ENCODE measurements around the gene CBX8.
"Not testable (repeated sequence)": the region's sequence is repeated elsewhere in the genome, so short reads cannot be mapped to it uniquely, and the experiment has no call there.

Gene CBX8

GRCh38 chr17:79781736-79782575, 14.9 kb downstream of the CBX8 start:
- DNase-seq (ENCODE audit: extremely low read depth in 1 of 2, low read depth in 1 of 2) = no peak

GRCh38 chr17:79781012-79781650, 15.7 kb downstream of the CBX8 start:
- no peak for DNase-seq (ENCODE audit: extremely low read depth in 1 of 2, low read depth in 1 of 2)

DNA sequence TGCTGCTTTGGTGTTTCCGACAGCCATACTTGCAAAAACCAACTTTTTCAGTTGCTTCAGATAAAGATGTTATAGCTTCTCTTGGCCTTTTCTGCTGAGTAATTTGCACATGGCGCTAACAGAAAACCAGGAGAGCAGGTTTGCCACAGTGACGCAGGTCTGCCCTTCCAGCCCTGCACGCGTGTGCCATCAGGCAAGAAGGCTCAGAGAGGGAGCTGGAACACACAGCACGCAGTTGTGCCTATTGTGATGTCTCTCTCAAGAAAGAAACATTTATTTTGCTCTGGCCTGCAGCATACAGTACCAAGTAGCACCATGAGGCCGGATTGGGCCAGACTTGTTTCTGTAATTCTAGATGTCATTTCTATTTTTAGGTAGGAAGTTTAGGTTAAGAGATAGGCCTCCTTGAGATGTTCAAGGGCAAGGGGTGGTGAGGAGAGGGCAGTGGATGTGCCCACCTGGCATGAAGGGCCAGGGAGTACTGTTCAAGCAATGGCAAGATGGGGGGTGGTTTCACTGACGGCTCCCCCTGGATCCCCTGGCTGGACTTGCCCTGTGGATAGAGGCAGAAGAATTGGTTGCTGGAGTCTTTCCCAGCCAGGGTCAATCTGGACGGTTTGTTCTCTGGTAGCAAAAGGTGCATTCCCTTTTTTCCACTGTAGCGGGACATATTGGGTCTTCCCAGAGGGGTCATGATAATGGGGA, 17.1 kb downstream of the CBX8 start:
- DNase-seq (ENCODE audit: extremely low read depth in 1 of 2, low read depth in 1 of 2) = no peak

DNA sequence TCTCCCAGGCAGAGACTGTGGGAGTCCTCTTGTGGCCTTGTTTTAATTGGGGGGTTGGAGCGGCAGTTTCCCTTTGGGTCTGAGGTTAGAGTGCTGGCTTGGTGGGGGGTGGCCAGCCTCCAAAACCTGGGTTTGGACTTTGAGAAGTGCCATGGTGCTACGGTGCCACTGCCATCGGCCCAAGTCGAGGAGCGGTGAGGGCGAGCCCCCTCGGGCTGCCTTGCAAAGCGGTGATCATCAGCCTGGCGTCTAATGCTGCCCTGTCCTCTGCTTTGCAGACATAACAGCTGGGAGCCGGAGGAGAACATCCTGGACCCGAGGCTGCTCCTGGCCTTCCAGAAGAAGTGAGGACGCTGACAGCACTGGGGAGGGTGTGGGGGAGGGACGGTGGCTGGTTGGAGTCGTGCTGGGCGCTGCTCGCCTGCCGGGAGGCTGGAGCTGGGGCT, 17.8 kb downstream of the CBX8 start:
- DNase-seq (ENCODE audit: extremely low read depth in 1 of 2, low read depth in 1 of 2) = no peak

DNA sequence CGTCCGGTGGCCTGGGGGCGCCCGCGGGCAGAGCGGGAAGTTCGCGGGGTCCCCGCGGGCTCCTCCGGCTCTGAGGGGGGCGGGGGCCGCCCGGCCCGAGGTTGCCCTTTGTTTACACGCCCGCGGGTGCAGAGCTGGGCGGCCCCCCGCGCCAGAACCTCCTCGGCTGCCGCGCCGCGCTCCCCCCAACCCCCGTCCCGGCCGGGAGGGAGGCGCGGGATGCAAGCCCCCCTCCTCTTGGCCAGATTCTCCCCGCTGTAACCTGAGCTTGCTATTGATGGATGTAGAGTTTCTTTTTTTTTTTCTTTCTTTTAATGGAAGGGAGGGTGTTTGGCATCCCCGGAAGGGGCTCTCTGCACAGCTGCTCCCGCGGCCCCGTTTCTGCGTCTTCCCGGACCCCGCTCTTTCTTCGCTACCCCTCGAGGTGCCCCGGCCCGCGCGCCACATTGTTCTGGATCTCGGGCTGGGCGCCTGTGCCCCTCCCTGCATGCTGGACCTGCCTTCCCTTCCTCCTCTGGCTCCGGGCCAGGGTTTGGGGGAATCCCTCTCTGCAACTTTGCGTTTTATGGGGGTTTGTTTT, 18.3 kb downstream of the CBX8 start:
- DNase-seq (ENCODE audit: extremely low read depth in 1 of 2, low read depth in 1 of 2) = no peak

DNA sequence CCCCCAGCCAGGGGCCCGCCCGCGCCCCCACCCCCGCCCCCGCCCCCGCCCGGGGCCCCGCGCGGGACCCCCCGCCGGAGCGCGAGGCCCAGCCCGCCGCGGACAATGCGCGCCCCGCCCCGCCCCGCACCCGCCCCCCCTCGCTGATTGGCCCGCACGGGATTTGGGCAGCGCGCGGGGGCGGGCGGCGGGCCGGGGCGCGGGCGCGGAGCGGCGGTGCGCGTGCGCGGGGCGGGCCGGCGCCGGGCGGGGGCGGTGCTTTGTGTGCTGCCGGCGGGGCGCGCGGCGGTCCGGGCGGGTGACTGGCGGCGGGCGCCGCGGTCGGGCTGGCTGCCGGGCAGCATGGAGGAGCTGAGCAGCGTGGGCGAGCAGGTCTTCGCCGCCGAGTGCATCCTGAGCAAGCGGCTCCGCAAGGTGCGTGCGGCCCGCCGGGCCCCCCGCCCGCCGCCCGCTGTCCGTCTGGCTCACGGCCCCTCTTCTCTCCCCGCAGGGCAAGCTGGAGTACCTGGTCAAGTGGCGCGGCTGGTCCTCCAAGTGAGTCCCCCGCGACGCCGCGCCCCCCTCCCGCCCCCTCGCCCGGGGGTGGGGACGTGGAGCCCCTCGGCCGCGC, 18.9 kb downstream of the CBX8 start, which contains the start of gene CBX2:
Gene CBX2, plus strand, starts transcription at position 255 of the 610 bp plus-strand sequence. Its CDS starts 88 bp downstream, at position 343.
- DNase-seq (ENCODE audit: extremely low read depth in 1 of 2, low read depth in 1 of 2) = peak; percentile 58 to 66

DNA sequence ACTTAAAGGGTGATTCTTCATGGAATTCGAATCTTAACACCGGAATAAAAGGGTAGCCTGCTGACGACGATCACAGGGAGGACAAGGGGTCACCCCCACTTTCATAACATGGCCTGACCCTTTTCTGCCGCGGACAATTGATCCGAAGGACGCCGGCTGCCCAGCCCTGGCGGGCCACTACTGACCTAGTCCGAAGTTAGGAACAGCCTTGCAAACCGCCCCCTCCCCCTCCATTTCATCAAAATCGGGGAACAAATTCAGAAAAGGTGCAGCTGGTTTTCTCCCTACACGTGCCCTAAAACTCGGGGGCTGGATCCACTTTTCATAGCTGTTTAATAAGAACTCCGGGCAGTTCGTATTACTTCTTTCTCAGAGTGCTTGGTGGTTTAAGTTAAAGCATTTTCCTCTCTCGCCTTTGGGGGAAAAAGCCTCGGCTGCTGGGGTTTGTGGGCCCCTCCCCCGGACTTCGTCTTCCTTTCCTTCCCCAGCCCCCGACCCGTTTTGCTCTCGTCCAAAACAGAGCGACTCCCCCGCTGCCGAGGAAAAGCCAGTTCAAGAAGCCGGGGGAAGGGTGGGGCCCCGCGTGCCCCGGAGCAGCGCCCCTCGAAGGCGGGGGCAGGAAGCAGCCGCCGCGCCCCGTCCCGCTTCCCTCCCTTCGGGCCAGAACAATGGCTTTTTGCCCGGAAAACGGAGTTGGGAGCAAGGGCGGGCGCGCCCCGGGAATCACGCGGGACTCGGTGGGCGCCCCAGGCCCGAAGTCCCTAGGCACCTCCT, 19.6 kb downstream of the CBX8 start:
- DNase-seq (ENCODE audit: extremely low read depth in 1 of 2, low read depth in 1 of 2) = no peak

DNA sequence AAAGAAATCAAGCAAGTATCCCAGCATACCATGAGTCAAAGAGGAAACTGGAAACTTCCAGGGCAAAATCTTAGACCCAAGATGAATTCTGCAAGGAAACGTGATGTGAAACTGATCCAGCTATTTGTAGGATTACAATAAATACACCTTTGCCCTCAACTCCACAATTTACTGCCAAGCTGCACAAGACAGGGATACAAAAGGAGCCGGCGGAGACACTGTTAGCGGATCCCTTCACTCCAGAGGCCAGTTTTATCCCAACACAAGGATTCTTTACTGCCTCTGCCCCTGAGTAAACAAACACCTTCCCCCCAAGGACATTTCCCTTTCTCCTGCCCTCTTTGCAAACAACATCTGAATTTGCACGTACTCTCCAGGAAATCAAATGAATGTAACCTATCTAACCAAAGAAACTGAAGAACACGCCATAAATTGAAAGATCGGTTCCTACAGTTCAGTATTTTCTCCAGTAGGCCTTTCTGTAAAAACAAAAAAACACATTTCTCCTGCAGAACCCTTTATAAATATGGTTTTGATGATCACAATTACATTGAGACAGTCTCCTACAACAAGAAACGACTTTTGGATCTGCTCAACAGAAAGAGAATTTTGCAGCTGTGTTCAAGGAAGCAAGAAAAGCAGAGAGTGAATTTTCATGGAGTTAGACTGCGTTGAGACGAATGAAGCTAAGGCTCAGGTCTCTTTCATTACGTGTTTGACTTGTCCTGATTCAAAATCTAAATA, 20.3 kb downstream of the CBX8 start:
- DNase-seq (ENCODE audit: extremely low read depth in 1 of 2, low read depth in 1 of 2) = no peak

- no peak for DNase-seq (ENCODE audit: extremely low read depth in 1 of 2, low read depth in 1 of 2)
Observed at GRCh38 chr17:79775632-79776031, 21.2 kb downstream of the CBX8 start.

GRCh38 chr17:79774561-79774975, 22.3 kb downstream of the CBX8 start:
- no peak for DNase-seq (ENCODE audit: extremely low read depth in 1 of 2, low read depth in 1 of 2)

DNA sequence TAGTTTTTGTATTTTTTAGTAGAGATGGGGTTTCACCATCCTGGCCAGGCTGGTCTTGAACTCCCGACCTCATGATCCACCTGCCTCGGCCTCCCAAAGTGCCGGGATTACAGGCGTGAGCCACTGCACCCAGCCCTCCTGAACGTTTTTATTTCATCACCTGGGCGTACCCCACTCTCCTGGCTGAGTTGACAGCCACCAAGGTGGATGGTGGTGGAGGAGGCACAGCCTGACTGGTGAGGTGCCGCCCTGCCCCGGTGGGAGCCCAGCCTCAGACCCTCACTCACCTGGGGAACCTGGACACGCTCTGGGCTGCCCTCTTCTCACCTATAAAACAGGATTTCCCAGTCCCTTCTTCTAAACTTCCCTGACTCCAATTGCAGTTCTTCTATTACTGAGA, 24.2 kb downstream of the CBX8 start:
- DNase-seq (ENCODE audit: extremely low read depth in 1 of 2, low read depth in 1 of 2) = not testable (repeated sequence)

DNA sequence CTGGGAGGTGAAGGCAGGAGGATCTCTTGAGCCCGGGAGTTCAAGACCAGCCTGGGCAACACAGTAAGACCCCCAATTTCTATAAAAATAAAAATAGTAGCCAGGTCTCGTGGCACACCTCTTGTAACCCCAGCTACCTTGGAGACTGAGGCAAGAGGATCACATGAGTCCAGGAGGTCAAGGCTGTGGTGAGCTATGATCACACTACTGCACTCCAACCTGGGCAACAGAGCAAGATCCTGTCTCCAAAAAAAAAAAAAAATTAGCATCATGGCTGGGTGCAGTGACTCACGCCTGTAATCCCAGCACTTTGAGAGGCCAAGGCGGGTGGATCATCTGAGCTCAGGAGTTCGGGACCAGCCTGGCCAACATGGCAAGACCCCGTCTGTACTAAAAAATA, 25.6 kb downstream of the CBX8 start:
- no peak for DNase-seq (ENCODE audit: extremely low read depth in 1 of 2, low read depth in 1 of 2)

DNA sequence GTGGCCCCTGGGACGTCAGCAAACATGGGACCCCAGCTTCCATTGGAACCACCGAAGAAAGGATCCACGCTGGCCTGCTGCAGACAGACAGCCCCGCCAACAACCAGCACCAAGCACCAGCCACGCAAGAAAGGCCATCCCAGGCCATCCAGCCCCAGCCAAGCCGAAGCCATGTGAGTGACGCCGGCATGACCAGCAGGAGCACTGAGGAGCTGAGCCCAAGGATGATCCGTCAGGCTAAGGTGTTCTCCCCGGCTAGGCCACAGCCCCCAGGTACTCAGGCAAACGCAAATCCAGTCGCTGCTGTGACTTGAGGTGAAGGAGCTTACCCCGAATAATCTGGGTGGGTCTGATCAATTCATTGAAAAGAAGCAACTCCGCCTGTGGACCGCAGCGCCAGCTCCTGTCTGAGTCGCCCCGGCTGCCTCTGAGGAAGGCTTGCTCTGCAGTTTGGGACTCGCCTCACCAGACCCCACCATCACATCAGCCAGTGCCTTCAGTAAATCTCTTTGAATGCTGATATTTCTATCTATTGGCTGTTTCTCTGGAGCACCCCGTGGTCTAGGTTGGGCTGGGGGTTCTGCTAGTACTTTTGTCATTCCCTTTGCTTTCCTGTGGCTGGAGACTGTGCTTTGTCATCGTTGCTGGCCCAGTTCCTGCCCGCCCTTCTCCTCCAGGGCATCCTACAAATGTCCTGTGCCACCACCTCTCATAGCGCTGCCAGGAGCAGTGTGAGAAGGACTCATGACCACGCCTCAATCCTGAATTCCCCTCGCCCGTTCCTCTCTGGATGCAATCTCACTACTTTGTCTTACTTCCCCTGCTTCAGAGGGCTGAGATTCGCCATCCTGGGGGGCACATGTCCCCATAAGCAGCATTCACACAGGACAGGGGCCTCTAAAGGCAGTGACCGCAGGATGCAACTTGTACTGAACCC, 27.0 kb downstream of the CBX8 start:
- no peak for DNase-seq (ENCODE audit: extremely low read depth in 1 of 2, low read depth in 1 of 2)

GRCh38 chr17:79765708-79766107, 31.2 kb downstream of the CBX8 start:
- DNase-seq (ENCODE audit: extremely low read depth in 1 of 2, low read depth in 1 of 2) = no peak

- no peak for DNase-seq (ENCODE audit: extremely low read depth in 1 of 2, low read depth in 1 of 2)
Observed at GRCh38 chr17:79761894-79762589, 34.8 kb downstream of the CBX8 start.

- DNase-seq (ENCODE audit: extremely low read depth in 1 of 2, low read depth in 1 of 2) = no peak
Observed at GRCh38 chr17:79760197-79760906, 36.5 kb downstream of the CBX8 start.

GRCh38 chr17:79758271-79758670, 38.6 kb downstream of the CBX8 start:
- DNase-seq (ENCODE audit: extremely low read depth in 1 of 2, low read depth in 1 of 2) = no peak

Measured in stimulated activated CD8-positive, alpha-beta memory T cell treated with anti-CD3 and anti-CD28 coated beads, Interleukin-7, amount 100 ng/mL, for 48 hours (primary cell).